Astrocyte of the spinal cord (primary cell): ENCODE results near the gene IL10RB.
A peak's percentile ranks its signal among the peaks of the same experiment; 100 is the strongest.
"Not testable (repeated sequence)": the region's sequence is repeated elsewhere in the genome, so short reads cannot be mapped to it uniquely, and the experiment has no call there.

ENCODE experiments used
- DNase-seq: peaks from one replicate; pipeline ENCODE4 v3.0.0; 2011; ENCODE audit warnings: low read depth, low spot score
- H3K4me3 ChIP-seq: 2 replicates; pipeline ENCODE4 v1.5.1; 2011; ENCODE audit warnings: low read depth, mild to moderate bottlenecking, low read length, moderate library complexity
- in situ Hi-C: cut with HindIII; loops from 2 replicates; pipeline ENCODE4 v1.10.0; 2017; ENCODE audit warnings: low sequenced_read_pairs
- TF ChIP-seq, protein P1 (sequence below): IDR thresholded peaks from 2 replicates; pipeline ENCODE4 v1.5.1; 2012; ENCODE audit warnings: low read depth, mild to moderate bottlenecking, low read length, inconsistent platforms

The IL10RB gene

DNA sequence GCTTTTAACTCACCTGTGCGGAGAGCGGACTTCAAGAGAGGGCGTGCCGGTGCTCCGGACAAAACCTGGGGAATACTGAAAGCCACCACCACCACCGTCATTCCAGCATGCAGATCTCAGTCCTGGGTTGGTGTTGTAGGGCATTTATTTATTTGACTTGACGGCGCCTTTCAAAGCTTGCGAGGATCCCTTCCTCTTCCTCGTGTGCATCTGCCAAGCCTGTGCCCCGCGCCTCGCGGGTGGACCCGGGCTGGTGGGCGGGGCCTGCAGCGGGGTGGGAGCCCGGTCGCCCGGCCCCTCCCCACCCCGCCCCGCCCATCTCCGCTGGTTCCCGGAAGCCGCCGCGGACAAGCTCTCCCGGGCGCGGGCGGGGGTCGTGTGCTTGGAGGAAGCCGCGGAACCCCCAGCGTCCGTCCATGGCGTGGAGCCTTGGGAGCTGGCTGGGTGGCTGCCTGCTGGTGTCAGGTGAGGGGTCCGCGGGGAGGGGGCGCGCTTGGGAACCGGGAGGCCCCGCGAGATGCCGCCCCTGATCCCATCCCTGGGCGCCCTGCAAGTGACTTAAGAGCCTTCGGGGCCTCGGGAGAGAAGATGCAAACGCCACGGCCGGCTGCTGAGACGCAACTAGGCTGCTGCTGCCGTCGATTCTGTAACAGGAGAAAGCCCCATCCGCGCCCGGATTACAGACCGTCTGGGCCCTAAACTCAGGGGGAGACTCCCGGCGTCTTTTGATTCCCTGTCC is at the start of gene IL10RB:
Gene IL10RB, plus strand, starts transcription at position 318 of the 739 bp plus-strand sequence. Its CDS starts 99 bp downstream, at position 417.
- DNase-seq: peak; percentile 60
- peak within 1 kb of the TSS; percentile 79 for H3K4me3 ChIP-seq
- TF ChIP-seq, protein P1, sequence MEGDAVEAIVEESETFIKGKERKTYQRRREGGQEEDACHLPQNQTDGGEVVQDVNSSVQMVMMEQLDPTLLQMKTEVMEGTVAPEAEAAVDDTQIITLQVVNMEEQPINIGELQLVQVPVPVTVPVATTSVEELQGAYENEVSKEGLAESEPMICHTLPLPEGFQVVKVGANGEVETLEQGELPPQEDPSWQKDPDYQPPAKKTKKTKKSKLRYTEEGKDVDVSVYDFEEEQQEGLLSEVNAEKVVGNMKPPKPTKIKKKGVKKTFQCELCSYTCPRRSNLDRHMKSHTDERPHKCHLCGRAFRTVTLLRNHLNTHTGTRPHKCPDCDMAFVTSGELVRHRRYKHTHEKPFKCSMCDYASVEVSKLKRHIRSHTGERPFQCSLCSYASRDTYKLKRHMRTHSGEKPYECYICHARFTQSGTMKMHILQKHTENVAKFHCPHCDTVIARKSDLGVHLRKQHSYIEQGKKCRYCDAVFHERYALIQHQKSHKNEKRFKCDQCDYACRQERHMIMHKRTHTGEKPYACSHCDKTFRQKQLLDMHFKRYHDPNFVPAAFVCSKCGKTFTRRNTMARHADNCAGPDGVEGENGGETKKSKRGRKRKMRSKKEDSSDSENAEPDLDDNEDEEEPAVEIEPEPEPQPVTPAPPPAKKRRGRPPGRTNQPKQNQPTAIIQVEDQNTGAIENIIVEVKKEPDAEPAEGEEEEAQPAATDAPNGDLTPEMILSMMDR: no peak
- in situ Hi-C loops: no loop called here

DNA sequence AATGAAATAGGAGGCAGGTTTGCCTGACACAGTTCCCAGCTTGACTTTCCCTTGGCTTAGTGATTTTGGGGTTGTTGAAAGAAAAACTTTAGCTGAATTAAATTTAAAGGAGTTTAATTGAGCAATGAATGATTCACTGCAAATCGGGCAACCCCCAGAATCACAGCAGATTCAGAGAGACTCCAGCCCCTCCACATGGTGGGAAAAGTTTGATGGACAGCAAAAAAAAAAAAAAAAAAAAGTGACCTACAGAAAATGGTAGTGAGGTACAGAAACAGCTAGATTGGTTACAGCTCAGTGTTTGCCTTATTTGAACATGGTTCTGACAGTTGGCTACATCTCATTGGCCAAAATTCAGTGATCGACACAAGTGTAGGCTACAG is 49.0 kb upstream of the IL10RB start:
- no peak for DNase-seq
- TF ChIP-seq, protein P1: no peak
- in situ Hi-C loops: no loop called here
- H3K4me3 ChIP-seq: no peak overlapping the region

DNA sequence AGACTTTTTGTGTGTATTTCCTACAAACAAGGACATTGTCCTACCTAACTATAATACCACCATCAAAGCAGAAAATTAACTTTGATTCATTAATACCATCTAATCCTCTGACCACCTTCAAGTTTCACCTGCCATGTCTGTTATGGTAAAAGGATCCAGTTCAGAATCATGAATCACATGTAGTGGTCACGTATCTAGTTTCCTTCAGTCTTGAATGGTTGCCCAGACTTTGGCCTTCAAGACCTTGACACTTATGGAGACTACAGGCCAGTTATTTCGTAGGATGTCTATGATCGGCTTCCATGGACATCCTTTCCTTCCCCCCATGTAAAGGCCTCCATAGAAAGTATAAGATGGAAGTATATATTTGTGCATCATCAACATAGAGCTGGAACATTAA is 46.9 kb upstream of the IL10RB start:
- TF ChIP-seq, protein P1: no peak
- H3K4me3 ChIP-seq: no peak overlapping the region

DNA sequence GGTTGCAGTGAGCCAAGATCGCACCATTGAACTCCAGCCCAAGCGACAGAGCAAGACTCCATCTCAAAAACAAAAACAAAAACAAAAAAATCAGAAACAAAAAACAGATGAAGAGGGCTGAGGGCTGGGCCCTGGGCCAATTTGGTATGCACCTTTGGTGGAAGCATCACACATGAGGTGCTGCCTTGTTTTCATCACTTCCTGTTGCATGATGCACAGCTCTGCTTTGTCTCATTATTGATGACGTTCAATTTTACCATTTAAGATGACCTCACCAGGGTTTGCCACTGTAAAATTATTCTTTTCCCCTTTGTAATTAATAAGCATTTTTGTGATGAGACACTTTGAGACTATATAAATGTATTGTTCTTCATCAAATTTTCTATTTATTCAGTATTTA is 46.2 kb upstream of the IL10RB start:
- H3K4me3 ChIP-seq: no peak overlapping the region
- TF ChIP-seq, protein P1: no peak
- DNase-seq: no peak
- in situ Hi-C loops: no loop called here

More for the DNA sequence above, 46.9 kb upstream of the IL10RB start:
- in situ Hi-C loops: no loop called here
- DNase-seq: no peak

DNA sequence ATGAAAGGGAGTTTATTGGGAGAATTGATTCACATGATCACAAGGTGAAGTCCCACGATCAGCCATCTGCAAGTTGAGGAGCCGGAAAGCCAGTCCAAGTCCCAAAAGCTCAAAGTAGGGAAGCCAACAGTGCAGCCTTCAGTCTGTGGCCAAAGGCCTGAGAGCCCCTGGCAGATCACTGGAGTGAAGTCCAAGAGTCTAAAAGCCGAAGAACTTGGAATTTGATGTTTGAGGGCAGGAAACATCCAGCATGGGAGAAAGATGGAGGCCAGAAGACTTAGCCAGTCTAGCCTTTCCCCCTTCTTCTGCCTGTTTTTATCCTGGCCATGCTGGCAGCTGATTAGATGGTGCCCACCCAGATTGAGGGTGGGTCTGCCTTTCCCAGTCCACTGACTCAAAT is 40.8 kb upstream of the IL10RB start:
- H3K4me3 ChIP-seq, in situ Hi-C loops, DNase-seq: not testable (repeated sequence)

DNA sequence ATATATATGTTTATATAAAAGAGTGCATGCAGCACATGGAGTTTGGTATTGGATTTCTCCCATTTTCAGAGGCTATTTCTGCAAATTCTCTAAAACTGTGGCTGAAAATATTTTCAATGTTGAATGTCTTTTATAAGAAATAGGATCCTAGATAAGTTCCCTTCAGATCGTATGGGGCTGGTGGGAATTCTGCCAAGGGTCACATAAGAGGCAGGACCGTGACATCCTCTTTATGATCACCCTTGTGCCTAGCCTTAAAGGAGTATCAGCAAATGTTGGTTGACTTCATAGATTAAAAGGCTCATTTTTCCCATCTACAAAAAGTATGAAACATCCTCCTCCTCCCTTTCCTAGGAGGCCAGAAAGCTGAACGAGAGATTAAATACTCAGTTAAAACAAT is 37.7 kb upstream of the IL10RB start:
- in situ Hi-C loops: no loop called here
- no peak for DNase-seq
- no peak overlapping the region for H3K4me3 ChIP-seq
- TF ChIP-seq, protein P1: no peak

DNA sequence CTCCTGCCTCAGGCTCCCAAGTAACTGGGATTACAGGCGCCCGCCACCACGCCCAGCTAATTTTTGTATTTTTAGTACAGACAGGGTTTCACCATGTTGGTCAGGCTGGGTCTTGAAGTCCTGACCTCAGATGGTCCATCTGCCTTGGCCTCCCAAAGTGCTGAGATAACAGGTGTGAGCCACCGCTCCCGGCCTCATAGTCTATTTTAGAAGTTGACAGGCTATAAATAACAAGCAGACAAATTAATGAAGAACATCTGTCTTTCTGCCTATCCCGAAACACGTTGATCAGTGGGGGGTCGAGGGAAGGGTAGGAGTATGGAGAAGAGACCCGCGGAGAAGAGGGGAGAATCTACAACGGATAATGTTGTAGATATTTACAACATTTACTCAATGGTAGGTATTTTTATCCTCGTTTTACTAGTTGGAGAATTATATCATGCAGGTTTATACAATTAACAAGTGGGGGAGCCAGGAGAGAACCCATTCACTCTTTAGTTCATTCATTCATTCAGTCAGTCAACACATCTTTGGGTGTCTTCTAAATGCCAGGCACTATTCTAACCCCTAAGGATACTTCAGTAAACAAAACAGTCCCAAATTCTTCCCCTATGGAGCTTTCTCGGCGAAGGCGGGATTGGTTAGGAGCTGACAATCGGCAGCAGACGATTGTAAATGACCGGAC is 36.9 kb upstream of the IL10RB start:
- TF ChIP-seq, protein P1: no peak
- DNase-seq: no peak
- H3K4me3 ChIP-seq: peak overlapping the region; percentile 75
- in situ Hi-C loops: no loop called here
